Muscle layer of colon (tissue), 2 donors: Measurements from ENCODE around the gene LDLRAD4.

Experiments
- H3K27ac ChIP-seq: one replicate; pipeline ENCODE4 v1.7.0; 2013; ENCODE audit warnings: low read depth, mild to moderate bottlenecking, low read length, moderate library complexity
- H3K27me3 ChIP-seq, 2 donors: one replicate each; pipeline ENCODE4 v1.7.0; 2013; ENCODE audit warnings: low read length in 2 of 2, mild to moderate bottlenecking in 2 of 2; ENCODE audit not compliant: insufficient read depth in 2 of 2, control insufficient read depth in 1 of 2
- H3K36me3 ChIP-seq: one replicate; pipeline ENCODE4 v1.7.0; 2013; ENCODE audit warnings: mild to moderate bottlenecking, low read length; ENCODE audit not compliant: insufficient read depth
- H3K4me1 ChIP-seq: one replicate; pipeline ENCODE4 v1.7.0; 2013; ENCODE audit warnings: mild to moderate bottlenecking, low read length; ENCODE audit not compliant: insufficient read depth
- H3K4me3 ChIP-seq, 2 donors: one replicate each; pipeline ENCODE4 v1.7.0; 2013; ENCODE audit warnings: low read length in 2 of 2, low read depth in 1 of 2, mild to moderate bottlenecking in 1 of 2, moderate library complexity in 1 of 2
- H3K9ac ChIP-seq: one replicate; pipeline ENCODE4 v1.7.0; 2013; ENCODE audit warnings: low read length
- H3K9me3 ChIP-seq: one replicate; pipeline ENCODE4 v1.7.0; 2013; ENCODE audit warnings: mild to moderate bottlenecking, low read length
- donor health status: abdominal sarcoma.
- donor health status: Adenocarcinoma of cecum.

LDLRAD4 gene

GRCh38 chr18:13262839-13263691 is 44.5 kb downstream of the LDLRAD4 start:
- Histone ChIP-seq H3K4me3 (no peak overlapping the region), H3K27me3 (no peaks in the 10 kb centered on the region), H3K9me3 (no peaks in the 10 kb centered on the region), H3K9ac (no peak overlapping the region), H3K4me1 (peaks cover 78% of the 10 kb centered on the region), H3K27ac (peak overlapping the region; percentile 36), H3K36me3 (no peaks in the 10 kb centered on the region)

GRCh38 chr18:13264091-13265007 is 45.8 kb downstream of the LDLRAD4 start:
- Histone ChIP-seq H3K27ac (peak overlapping the region; percentile 46), H3K27me3 (no peaks in the 10 kb centered on the region), H3K36me3 (no peaks in the 10 kb centered on the region), H3K9me3 (no peaks in the 10 kb centered on the region), H3K4me3 (peak overlapping the region in 1 of 2 donors; percentile 7), H3K9ac (no peak overlapping the region), H3K4me1 (peaks cover 91% of the 10 kb centered on the region)

- Histone ChIP-seq H3K9me3 (no peaks in the 10 kb centered on the region), H3K4me3 (peak overlapping the region in 1 of 2 donors; percentile 7), H3K4me1 (peaks cover 93% of the 10 kb centered on the region), H3K9ac (no peak overlapping the region), H3K27me3 (no peaks in the 10 kb centered on the region), H3K27ac (peak overlapping the region; percentile 67), H3K36me3 (no peaks in the 10 kb centered on the region)
These were observed 46.7 kb downstream of the LDLRAD4 start for GRCh38 chr18:13265008-13265910.

GRCh38 chr18:13265911-13266217 is 47.3 kb downstream of the LDLRAD4 start:
- Histone ChIP-seq H3K27ac (peak overlapping the region; percentile 67), H3K4me3 (no peak overlapping the region), H3K36me3 (no peaks in the 10 kb centered on the region), H3K4me1 (peaks cover 91% of the 10 kb centered on the region), H3K9ac (no peak overlapping the region), H3K27me3 (no peaks in the 10 kb centered on the region), H3K9me3 (no peaks in the 10 kb centered on the region)

- Histone ChIP-seq H3K4me3 (peak overlapping the region in 1 of 2 donors; percentile 30), H3K4me1 (peaks cover 85% of the 10 kb centered on the region), H3K36me3 (no peaks in the 10 kb centered on the region), H3K9me3 (no peaks in the 10 kb centered on the region), H3K27me3 (no peaks in the 10 kb centered on the region), H3K9ac (peak overlapping the region; percentile 71), H3K27ac (peak overlapping the region; percentile 67)
These were observed 47.9 kb downstream of the LDLRAD4 start for GRCh38 chr18:13266218-13267100.

- Histone ChIP-seq H3K4me1 (peaks cover 82% of the 10 kb centered on the region), H3K27ac (peak overlapping the region; percentile 84), H3K9ac (peak overlapping the region; percentile 26), H3K4me3 (no peak overlapping the region), H3K36me3 (no peaks in the 10 kb centered on the region), H3K9me3 (no peaks in the 10 kb centered on the region), H3K27me3 (no peaks in the 10 kb centered on the region)
These were observed 48.9 kb downstream of the LDLRAD4 start for GRCh38 chr18:13267431-13267873.

GRCh38 chr18:13268158-13269012 is 49.8 kb downstream of the LDLRAD4 start:
- peak overlapping the region in 1 of 2 donors; percentile 4 for H3K4me3 ChIP-seq
- peak overlapping the region; percentile 84 for H3K27ac ChIP-seq
- H3K36me3 ChIP-seq: no peaks in the 10 kb centered on the region
- H3K9ac ChIP-seq: peak overlapping the region; percentile 26
- H3K27me3 ChIP-seq: no peaks in the 10 kb centered on the region
- no peaks in the 10 kb centered on the region for H3K9me3 ChIP-seq
- peaks cover 84% of the 10 kb centered on the region for H3K4me1 ChIP-seq

GRCh38 chr18:13269013-13269280 is 50.4 kb downstream of the LDLRAD4 start:
- peak overlapping the region; percentile 18 for H3K9ac ChIP-seq
- peak overlapping the region; percentile 84 for H3K27ac ChIP-seq
- H3K4me1 ChIP-seq: peaks cover 82% of the 10 kb centered on the region
- no peaks in the 10 kb centered on the region for H3K27me3 ChIP-seq
- H3K4me3 ChIP-seq: no peak overlapping the region
- no peaks in the 10 kb centered on the region for H3K36me3 ChIP-seq
- H3K9me3 ChIP-seq: no peaks in the 10 kb centered on the region

GRCh38 chr18:13269521-13270011 is 51.0 kb downstream of the LDLRAD4 start:
- Histone ChIP-seq H3K4me3 (peak overlapping the region in 1 of 2 donors; percentile 33), H3K4me1 (peaks cover 81% of the 10 kb centered on the region), H3K36me3 (no peaks in the 10 kb centered on the region), H3K9me3 (no peaks in the 10 kb centered on the region), H3K27me3 (no peaks in the 10 kb centered on the region), H3K27ac (peak overlapping the region; percentile 84), H3K9ac (peak overlapping the region; percentile 18)
